ENCODE results near the gene SLC38A6. TPM values are rescaled to one million over a fixed set of nuclear protein-coding genes. Genes with fewer than 3 reads are reported as not detected.

The SLC38A6 gene
- total and polyA plus RNA-seq, 2 experiments from 2014 or later = 17.0 to 26.0 TPM

GRCh38 chr14:60999536-60999935 is 18.5 kb downstream of the SLC38A6 start:
- H3K27me3 ChIP-seq = no peaks in the 10 kb centered on the region
- no peak overlapping the region for H3K4me3 ChIP-seq
- WGBS (ENCODE audit: low lambda C conversion rate, missing lambda C conversion rate) = 93% methylated on average over 2 of the region's 2 CpGs
- H2AFZ ChIP-seq = no peak overlapping the region
- H3K4me2 ChIP-seq = no peak overlapping the region
- no peaks in the 10 kb centered on the region for H3K36me3 ChIP-seq (replicated peaks; ENCODE audit: insufficient read depth, low read depth)
- no peak for TF ChIP-seq EZH2 (IDR thresholded peaks at IDR 0.05; ENCODE audit: borderline replicate concordance)
- no peaks in the 10 kb centered on the region for H3K9me2 ChIP-seq (replicated peaks; ENCODE audit: insufficient read depth)
- DNase-seq (ENCODE audit: low spot score) = no peak
- H3K79me2 ChIP-seq = no peaks in the 10 kb centered on the region
- H4K20me1 ChIP-seq (ENCODE audit: insufficient read depth, poor library complexity, severe bottlenecking) = no peaks in the 10 kb centered on the region
- H3K4me1 ChIP-seq (ENCODE audit: insufficient read depth) = no peaks in the 10 kb centered on the region
- H3K27ac ChIP-seq = no peak overlapping the region
- no peaks in the 10 kb centered on the region for H3K9me3 ChIP-seq (ENCODE audit: low read depth)

- H3K9me2 ChIP-seq (replicated peaks; ENCODE audit: insufficient read depth) = no peaks in the 10 kb centered on the region
- DNase-seq (ENCODE audit: low spot score) = no peak
- H3K4me3 ChIP-seq = no peak overlapping the region
- no peak overlapping the region for H3K27ac ChIP-seq
- no peaks in the 10 kb centered on the region for H4K20me1 ChIP-seq (ENCODE audit: insufficient read depth, poor library complexity, severe bottlenecking)
- no peaks in the 10 kb centered on the region for H3K27me3 ChIP-seq
- no peak overlapping the region for H2AFZ ChIP-seq
- H3K36me3 ChIP-seq (replicated peaks; ENCODE audit: insufficient read depth, low read depth) = no peaks in the 10 kb centered on the region
- H3K4me1 ChIP-seq (ENCODE audit: insufficient read depth) = no peaks in the 10 kb centered on the region
- TF ChIP-seq CTCF (IDR thresholded peaks at IDR 0.05; ENCODE audit: poor library complexity) (no peak), EZH2 (IDR thresholded peaks at IDR 0.05; ENCODE audit: borderline replicate concordance) (no peak), EZH2phosphoT487 (IDR thresholded peaks at IDR 0.05; ENCODE audit: low read depth, severe bottlenecking, unreplicated experiment) (no peak)
- no peaks in the 10 kb centered on the region for H3K9me3 ChIP-seq (ENCODE audit: low read depth)
- 100% methylated on average over 1 of the region's 1 CpG for WGBS (ENCODE audit: low lambda C conversion rate, missing lambda C conversion rate)
- H3K4me2 ChIP-seq = no peak overlapping the region
- H3K79me2 ChIP-seq = no peaks in the 10 kb centered on the region
Measured at GRCh38 chr14:61003571-61003970, 22.5 kb downstream of the SLC38A6 start.

GRCh38 chr14:61019537-61019936 is 38.5 kb downstream of the SLC38A6 start:
- Histone ChIP-seq H3K36me3 (replicated peaks; ENCODE audit: insufficient read depth, low read depth) (no peaks in the 10 kb centered on the region), H3K27ac (no peak overlapping the region), H3K4me2 (no peak overlapping the region), H3K4me3 (no peak overlapping the region), H3K79me2 (no peaks in the 10 kb centered on the region), H3K27me3 (no peaks in the 10 kb centered on the region), H3K9me2 (replicated peaks; ENCODE audit: insufficient read depth) (no peaks in the 10 kb centered on the region), H3K9me3 (ENCODE audit: low read depth) (no peaks in the 10 kb centered on the region), H2AFZ (no peak overlapping the region), H4K20me1 (ENCODE audit: insufficient read depth, poor library complexity, severe bottlenecking) (no peaks in the 10 kb centered on the region), H3K4me1 (ENCODE audit: insufficient read depth) (no peaks in the 10 kb centered on the region)
- no peak for TF ChIP-seq EZH2phosphoT487 (IDR thresholded peaks at IDR 0.05; ENCODE audit: low read depth, severe bottlenecking, unreplicated experiment)
- TF ChIP-seq CTCF (IDR thresholded peaks at IDR 0.05; ENCODE audit: poor library complexity) = no peak
- no peak for TF ChIP-seq EZH2 (IDR thresholded peaks at IDR 0.05; ENCODE audit: borderline replicate concordance)
- WGBS (ENCODE audit: low lambda C conversion rate, missing lambda C conversion rate) = 56% methylated on average over 1 of the region's 1 CpG
- DNase-seq (ENCODE audit: low spot score) = no peak

GRCh38 chr14:61025251-61026223 is 44.5 kb downstream of the SLC38A6 start:
- H4K20me1 ChIP-seq (ENCODE audit: insufficient read depth, poor library complexity, severe bottlenecking) = no peaks in the 10 kb centered on the region
- no peaks in the 10 kb centered on the region for H3K9me2 ChIP-seq (replicated peaks; ENCODE audit: insufficient read depth)
- H2AFZ ChIP-seq = no peak overlapping the region
- no peaks in the 10 kb centered on the region for H3K9me3 ChIP-seq (ENCODE audit: low read depth)
- no peaks in the 10 kb centered on the region for H3K79me2 ChIP-seq
- no peak overlapping the region for H3K4me2 ChIP-seq
- peak; percentile 75 for DNase-seq (ENCODE audit: low spot score)
- no peaks in the 10 kb centered on the region for H3K4me1 ChIP-seq (ENCODE audit: insufficient read depth)
- no peaks in the 10 kb centered on the region for H3K36me3 ChIP-seq (replicated peaks; ENCODE audit: insufficient read depth, low read depth)
- WGBS (ENCODE audit: low lambda C conversion rate, missing lambda C conversion rate) = 48% methylated on average over 7 of the region's 7 CpGs
- H3K4me3 ChIP-seq = no peak overlapping the region
- no peak overlapping the region for H3K27ac ChIP-seq
- no peaks in the 10 kb centered on the region for H3K27me3 ChIP-seq
- no peak for TF ChIP-seq EZH2phosphoT487 (IDR thresholded peaks at IDR 0.05; ENCODE audit: low read depth, severe bottlenecking, unreplicated experiment)
- peak; percentile 92 for TF ChIP-seq CTCF (IDR thresholded peaks at IDR 0.05; ENCODE audit: poor library complexity)
- no peak for TF ChIP-seq EZH2 (IDR thresholded peaks at IDR 0.05; ENCODE audit: borderline replicate concordance)
